ENCODE data around the gene MEPE.

MEPE gene

DNA sequence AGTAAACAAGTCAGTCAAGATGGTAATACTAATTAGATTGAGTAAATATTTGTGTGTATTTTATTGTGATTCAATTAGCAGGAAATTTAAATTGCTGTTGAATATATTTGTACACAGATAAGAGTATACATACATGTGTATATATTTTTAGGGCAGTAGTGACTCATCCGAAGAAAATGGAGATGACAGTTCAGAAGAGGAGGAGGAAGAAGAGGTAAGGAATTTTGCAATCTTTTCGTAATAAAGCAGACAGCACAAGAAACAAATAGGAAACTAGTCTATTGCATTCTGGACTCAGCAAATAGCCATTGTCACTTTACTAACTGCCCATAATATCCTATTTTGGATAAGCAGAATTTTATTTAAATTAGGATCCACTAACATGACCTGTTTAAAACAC is 26.8 kb upstream of the MEPE start (continued):
- TF ChIP-seq, protein P1, sequence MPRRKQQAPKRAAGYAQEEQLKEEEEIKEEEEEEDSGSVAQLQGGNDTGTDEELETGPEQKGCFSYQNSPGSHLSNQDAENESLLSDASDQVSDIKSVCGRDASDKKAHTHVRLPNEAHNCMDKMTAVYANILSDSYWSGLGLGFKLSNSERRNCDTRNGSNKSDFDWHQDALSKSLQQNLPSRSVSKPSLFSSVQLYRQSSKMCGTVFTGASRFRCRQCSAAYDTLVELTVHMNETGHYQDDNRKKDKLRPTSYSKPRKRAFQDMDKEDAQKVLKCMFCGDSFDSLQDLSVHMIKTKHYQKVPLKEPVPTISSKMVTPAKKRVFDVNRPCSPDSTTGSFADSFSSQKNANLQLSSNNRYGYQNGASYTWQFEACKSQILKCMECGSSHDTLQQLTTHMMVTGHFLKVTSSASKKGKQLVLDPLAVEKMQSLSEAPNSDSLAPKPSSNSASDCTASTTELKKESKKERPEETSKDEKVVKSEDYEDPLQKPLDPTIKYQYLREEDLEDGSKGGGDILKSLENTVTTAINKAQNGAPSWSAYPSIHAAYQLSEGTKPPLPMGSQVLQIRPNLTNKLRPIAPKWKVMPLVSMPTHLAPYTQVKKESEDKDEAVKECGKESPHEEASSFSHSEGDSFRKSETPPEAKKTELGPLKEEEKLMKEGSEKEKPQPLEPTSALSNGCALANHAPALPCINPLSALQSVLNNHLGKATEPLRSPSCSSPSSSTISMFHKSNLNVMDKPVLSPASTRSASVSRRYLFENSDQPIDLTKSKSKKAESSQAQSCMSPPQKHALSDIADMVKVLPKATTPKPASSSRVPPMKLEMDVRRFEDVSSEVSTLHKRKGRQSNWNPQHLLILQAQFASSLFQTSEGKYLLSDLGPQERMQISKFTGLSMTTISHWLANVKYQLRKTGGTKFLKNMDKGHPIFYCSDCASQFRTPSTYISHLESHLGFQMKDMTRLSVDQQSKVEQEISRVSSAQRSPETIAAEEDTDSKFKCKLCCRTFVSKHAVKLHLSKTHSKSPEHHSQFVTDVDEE (CRISPR knock-in tag; IDR thresholded peaks at IDR 0.05): no peak
- TF ChIP-seq, protein P2, sequence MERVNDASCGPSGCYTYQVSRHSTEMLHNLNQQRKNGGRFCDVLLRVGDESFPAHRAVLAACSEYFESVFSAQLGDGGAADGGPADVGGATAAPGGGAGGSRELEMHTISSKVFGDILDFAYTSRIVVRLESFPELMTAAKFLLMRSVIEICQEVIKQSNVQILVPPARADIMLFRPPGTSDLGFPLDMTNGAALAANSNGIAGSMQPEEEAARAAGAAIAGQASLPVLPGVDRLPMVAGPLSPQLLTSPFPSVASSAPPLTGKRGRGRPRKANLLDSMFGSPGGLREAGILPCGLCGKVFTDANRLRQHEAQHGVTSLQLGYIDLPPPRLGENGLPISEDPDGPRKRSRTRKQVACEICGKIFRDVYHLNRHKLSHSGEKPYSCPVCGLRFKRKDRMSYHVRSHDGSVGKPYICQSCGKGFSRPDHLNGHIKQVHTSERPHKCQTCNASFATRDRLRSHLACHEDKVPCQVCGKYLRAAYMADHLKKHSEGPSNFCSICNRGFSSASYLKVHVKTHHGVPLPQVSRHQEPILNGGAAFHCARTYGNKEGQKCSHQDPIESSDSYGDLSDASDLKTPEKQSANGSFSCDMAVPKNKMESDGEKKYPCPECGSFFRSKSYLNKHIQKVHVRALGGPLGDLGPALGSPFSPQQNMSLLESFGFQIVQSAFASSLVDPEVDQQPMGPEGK (CRISPR knock-in tag; IDR thresholded peaks at IDR 0.05; ENCODE audit: borderline replicate concordance): no peak
- TF ChIP-seq ZNF70 (CRISPR knock-in tag; IDR thresholded peaks at IDR 0.05): no peak
- no peak for TF ChIP-seq ISL1 (CRISPR knock-in tag; IDR thresholded peaks at IDR 0.05)

DNA sequence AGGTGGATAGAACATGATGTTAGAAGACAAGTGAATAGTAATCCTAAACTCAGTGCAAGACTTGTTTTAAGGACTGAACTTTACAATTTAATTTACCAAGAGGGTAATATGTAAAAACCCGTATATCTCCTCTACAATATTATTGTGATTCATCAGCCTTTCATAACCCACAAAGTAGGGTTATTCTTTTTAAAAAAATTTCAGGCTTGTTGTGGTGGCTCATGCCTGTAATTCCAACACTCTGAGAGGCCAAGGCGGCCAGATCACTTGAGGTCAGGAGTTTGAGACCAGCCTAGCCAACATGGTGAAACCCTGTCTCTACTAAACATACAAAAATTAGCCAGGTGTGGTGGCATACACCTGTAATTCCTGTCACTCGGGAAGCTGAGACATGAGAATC is 26.2 kb upstream of the MEPE start:
- ATAC-seq: no peak
- TF ChIP-seq, protein P3, sequence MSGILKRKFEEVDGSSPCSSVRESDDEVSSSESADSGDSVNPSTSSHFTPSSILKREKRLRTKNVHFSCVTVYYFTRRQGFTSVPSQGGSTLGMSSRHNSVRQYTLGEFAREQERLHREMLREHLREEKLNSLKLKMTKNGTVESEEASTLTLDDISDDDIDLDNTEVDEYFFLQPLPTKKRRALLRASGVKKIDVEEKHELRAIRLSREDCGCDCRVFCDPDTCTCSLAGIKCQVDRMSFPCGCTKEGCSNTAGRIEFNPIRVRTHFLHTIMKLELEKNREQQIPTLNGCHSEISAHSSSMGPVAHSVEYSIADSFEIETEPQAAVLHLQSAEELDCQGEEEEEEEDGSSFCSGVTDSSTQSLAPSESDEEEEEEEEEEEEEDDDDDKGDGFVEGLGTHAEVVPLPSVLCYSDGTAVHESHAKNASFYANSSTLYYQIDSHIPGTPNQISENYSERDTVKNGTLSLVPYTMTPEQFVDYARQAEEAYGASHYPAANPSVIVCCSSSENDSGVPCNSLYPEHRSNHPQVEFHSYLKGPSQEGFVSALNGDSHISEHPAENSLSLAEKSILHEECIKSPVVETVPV (CRISPR knock-in tag; IDR thresholded peaks at IDR 0.05): no peak
- TF ChIP-seq ZNF565 (CRISPR knock-in tag; conservative IDR thresholded peaks at IDR 0.05; ENCODE audit: low read depth) (no peak), SNAI2 (CRISPR knock-in tag; IDR thresholded peaks at IDR 0.05) (no peak), ISL1 (CRISPR knock-in tag; IDR thresholded peaks at IDR 0.05) (no peak), ZFP30 (CRISPR knock-in tag; IDR thresholded peaks at IDR 0.05) (no peak), BACH2 (CRISPR knock-in tag; IDR thresholded peaks at IDR 0.05; ENCODE audit: borderline replicate concordance) (no peak), TCF4 (CRISPR knock-in tag; IDR thresholded peaks at IDR 0.05; ENCODE audit: borderline replicate concordance) (no peak), ZNF8 (CRISPR knock-in tag; IDR thresholded peaks at IDR 0.05) (no peak), CSDC2 (CRISPR knock-in tag; IDR thresholded peaks at IDR 0.05) (no peak), PPARA (CRISPR knock-in tag; IDR thresholded peaks at IDR 0.05; ENCODE audit: borderline replicate concordance) (no peak), ESRRG (CRISPR knock-in tag; IDR thresholded peaks at IDR 0.05) (no peak), TOX (CRISPR knock-in tag; IDR thresholded peaks at IDR 0.05; ENCODE audit: borderline replicate concordance) (no peak), RARB (CRISPR knock-in tag; IDR thresholded peaks at IDR 0.05) (no peak), ZNF70 (CRISPR knock-in tag; IDR thresholded peaks at IDR 0.05) (no peak), ZC3H10 (CRISPR knock-in tag; IDR thresholded peaks at IDR 0.05) (no peak), GLIS3 (CRISPR knock-in tag; IDR thresholded peaks at IDR 0.05) (no peak)
- TF ChIP-seq, protein P2 (CRISPR knock-in tag; IDR thresholded peaks at IDR 0.05; ENCODE audit: borderline replicate concordance): no peak
- TF ChIP-seq, protein P1 (CRISPR knock-in tag; IDR thresholded peaks at IDR 0.05): no peak
- TF ChIP-seq, protein P4, sequence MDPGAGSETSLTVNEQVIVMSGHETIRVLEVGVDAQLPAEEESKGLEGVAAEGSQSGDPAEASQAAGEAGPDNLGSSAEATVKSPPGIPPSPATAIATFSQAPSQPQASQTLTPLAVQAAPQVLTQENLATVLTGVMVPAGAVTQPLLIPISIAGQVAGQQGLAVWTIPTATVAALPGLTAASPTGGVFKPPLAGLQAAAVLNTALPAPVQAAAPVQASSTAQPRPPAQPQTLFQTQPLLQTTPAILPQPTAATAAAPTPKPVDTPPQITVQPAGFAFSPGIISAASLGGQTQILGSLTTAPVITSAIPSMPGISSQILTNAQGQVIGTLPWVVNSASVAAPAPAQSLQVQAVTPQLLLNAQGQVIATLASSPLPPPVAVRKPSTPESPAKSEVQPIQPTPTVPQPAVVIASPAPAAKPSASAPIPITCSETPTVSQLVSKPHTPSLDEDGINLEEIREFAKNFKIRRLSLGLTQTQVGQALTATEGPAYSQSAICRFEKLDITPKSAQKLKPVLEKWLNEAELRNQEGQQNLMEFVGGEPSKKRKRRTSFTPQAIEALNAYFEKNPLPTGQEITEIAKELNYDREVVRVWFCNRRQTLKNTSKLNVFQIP (CRISPR knock-in tag; IDR thresholded peaks at IDR 0.05; ENCODE audit: borderline replicate concordance, low read depth): no peak
